Chondrocyte (in vitro differentiated cells): ENCODE data around the gene HSD17B14. TPM values are rescaled to one million over a fixed set of nuclear protein-coding genes. Genes with fewer than 3 reads are reported as not detected.
A peak's percentile ranks its signal among the peaks of the same experiment; 100 is the strongest.
"Not testable (repeated sequence)": the region's sequence is repeated elsewhere in the genome, so short reads cannot be mapped to it uniquely, and the experiment has no call there.

Source experiments
- DNase-seq: peaks from one replicate; pipeline ENCODE4 v3.0.0; 2021; ENCODE audit warnings: mixed read lengths, low spot score
- H3K27ac Mint-ChIP-seq: one replicate; pipeline ENCODE4 v1.8.0; 2021; ENCODE audit warnings: mild to moderate bottlenecking, moderate library complexity, mixed read lengths; ENCODE audit not compliant: unreplicated experiment
- H3K27me3 Mint-ChIP-seq: 2 replicates; pipeline ENCODE4 v1.8.0; 2021; ENCODE audit warnings: low read depth, mixed read lengths
- H3K36me3 Mint-ChIP-seq: 2 replicates; pipeline ENCODE4 v1.8.0; 2021; ENCODE audit warnings: low read depth, mixed read lengths
- H3K4me1 Mint-ChIP-seq: 2 replicates; pipeline ENCODE4 v1.8.0; 2021; ENCODE audit warnings: low read depth, mild to moderate bottlenecking, mixed read lengths
- H3K4me3 Mint-ChIP-seq: one replicate; pipeline ENCODE4 v1.8.0; 2021; ENCODE audit warnings: mild to moderate bottlenecking, moderate library complexity, mixed read lengths; ENCODE audit not compliant: unreplicated experiment
- H3K9me3 Mint-ChIP-seq: 2 replicates; pipeline ENCODE4 v1.8.0; 2021; ENCODE audit warnings: low read depth, mixed read lengths
- total RNA-seq: library from RNA; stranded (reverse); gene quantifications from 3 replicates; pipeline ENCODE4 v1.2.1, GENCODE V29; 2021
- TF ChIP-seq, protein P1 (sequence below): fragments of 200-600 bp; sonication (generic); IDR thresholded peaks from 2 replicates; pipeline ENCODE4 v1.5.0; 2021; ENCODE audit warnings: antibody characterized with exemption, mild to moderate bottlenecking, moderate library complexity

HSD17B14 gene
- total RNA-seq, 1 donor from 2014 or later = 13.6 TPM

DNA sequence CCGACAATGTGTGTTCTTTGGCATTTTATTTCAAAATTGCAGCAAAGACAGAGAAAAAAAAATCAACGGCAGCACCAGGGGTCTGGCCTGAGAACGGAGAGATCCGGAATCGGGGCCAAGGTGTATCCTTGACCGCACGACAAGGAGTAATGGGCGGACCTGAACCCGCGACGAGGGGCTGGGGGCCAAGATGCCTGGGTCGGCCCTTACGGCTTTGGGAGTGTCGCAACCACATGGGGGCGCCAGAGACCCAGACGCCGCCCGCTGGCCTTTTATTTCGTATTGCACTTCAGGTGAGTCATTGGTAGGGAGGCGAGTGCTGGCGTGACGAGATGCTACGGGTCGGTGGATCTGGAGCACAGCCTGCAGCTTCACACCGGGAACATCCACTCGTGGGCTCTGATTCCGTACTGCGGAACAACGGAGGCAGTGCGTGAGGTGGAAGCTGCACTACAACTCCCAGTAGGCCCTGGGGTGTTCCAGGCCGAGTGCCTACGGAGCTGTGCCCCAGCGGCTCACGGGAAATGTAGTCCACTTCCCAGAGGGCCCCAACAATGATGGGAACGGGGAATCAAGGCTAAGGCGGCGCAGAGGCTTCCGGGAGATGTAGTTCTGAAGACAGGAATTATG, 41.1 kb downstream of the HSD17B14 start:
- H3K9me3 Mint-ChIP-seq = no peaks in the 10 kb centered on the region
- TF ChIP-seq, protein P1, sequence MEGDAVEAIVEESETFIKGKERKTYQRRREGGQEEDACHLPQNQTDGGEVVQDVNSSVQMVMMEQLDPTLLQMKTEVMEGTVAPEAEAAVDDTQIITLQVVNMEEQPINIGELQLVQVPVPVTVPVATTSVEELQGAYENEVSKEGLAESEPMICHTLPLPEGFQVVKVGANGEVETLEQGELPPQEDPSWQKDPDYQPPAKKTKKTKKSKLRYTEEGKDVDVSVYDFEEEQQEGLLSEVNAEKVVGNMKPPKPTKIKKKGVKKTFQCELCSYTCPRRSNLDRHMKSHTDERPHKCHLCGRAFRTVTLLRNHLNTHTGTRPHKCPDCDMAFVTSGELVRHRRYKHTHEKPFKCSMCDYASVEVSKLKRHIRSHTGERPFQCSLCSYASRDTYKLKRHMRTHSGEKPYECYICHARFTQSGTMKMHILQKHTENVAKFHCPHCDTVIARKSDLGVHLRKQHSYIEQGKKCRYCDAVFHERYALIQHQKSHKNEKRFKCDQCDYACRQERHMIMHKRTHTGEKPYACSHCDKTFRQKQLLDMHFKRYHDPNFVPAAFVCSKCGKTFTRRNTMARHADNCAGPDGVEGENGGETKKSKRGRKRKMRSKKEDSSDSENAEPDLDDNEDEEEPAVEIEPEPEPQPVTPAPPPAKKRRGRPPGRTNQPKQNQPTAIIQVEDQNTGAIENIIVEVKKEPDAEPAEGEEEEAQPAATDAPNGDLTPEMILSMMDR = peak; percentile 100
- no peaks in the 10 kb centered on the region for H3K27me3 Mint-ChIP-seq
- peak overlapping the region; percentile 90 for H3K4me3 Mint-ChIP-seq
- DNase-seq = no peak
- H3K36me3 Mint-ChIP-seq = no peaks in the 10 kb centered on the region
- H3K4me1 Mint-ChIP-seq = peaks cover 30% of the 10 kb centered on the region
- peak overlapping the region; percentile 98 for H3K27ac Mint-ChIP-seq

DNA sequence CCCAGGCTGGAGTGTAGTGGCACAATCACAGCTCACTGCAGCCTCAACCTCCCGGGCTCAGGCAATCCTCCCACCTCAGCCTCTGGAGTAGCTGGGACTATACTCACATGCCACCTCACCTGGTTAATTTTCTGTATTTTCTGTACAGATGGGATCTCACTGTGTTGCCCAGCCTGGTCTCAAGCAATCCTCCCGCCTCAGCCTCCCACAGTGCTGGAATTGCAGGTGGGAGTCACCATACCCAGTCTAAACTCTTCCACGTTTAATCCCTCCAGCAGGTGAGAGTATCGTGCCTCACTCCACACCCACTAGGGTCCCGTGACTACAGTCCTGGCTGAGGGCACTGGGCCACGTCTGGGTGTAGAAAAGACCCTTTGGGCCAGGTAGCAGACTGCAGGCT, 42.0 kb downstream of the HSD17B14 start:
- DNase-seq = no peak
- peak overlapping the region; percentile 90 for H3K4me3 Mint-ChIP-seq
- H3K27me3 Mint-ChIP-seq = no peaks in the 10 kb centered on the region
- H3K9me3 Mint-ChIP-seq = no peaks in the 10 kb centered on the region
- H3K4me1 Mint-ChIP-seq = peaks cover 26% of the 10 kb centered on the region
- TF ChIP-seq, protein P1 = no peak
- H3K27ac Mint-ChIP-seq = peak overlapping the region; percentile 98
- no peaks in the 10 kb centered on the region for H3K36me3 Mint-ChIP-seq

GRCh38 chr19:48793271-48793670, 43.0 kb downstream of the HSD17B14 start:
- DNase-seq = no peak
- H3K27ac Mint-ChIP-seq = no peak overlapping the region
- peaks cover 16% of the 10 kb centered on the region for H3K4me1 Mint-ChIP-seq
- no peaks in the 10 kb centered on the region for H3K9me3 Mint-ChIP-seq
- no peaks in the 10 kb centered on the region for H3K36me3 Mint-ChIP-seq
- no peaks in the 10 kb centered on the region for H3K27me3 Mint-ChIP-seq
- TF ChIP-seq, protein P1 = no peak
- H3K4me3 Mint-ChIP-seq = no peak overlapping the region

GRCh38 chr19:48787331-48787730, 49.0 kb downstream of the HSD17B14 start:
- H3K27me3 Mint-ChIP-seq, H3K4me1 Mint-ChIP-seq, DNase-seq, H3K27ac Mint-ChIP-seq, H3K4me3 Mint-ChIP-seq, H3K36me3 Mint-ChIP-seq, H3K9me3 Mint-ChIP-seq: not testable (repeated sequence)

DNA sequence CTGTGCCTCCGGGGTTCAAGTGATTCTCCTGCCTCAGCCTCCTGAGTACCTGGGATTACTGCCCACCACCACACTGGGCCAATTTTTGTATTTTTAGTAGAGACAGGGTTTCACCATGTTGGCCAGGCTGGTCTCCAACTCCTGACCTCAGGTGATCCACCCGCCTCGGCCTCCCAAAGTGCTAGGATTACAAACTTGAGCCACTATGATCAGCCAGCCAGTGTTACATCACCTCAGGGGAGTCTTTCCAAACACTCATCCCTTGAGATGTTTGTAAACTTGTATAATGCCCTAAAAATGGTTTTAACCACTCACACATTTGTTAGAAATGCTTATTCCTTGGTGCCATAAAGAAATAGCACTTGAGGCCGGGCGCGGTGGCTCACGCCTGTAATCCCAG, 49.9 kb downstream of the HSD17B14 start:
- not testable (repeated sequence) for H3K4me1 Mint-ChIP-seq, DNase-seq, H3K27me3 Mint-ChIP-seq, H3K9me3 Mint-ChIP-seq, H3K36me3 Mint-ChIP-seq, H3K27ac Mint-ChIP-seq, H3K4me3 Mint-ChIP-seq

- no peaks in the 10 kb centered on the region for H3K36me3 Mint-ChIP-seq
- no peaks in the 10 kb centered on the region for H3K9me3 Mint-ChIP-seq
- no peaks in the 10 kb centered on the region for H3K27me3 Mint-ChIP-seq
- DNase-seq = no peak
- TF ChIP-seq, protein P1 = peak; percentile 23
- peaks cover 9% of the 10 kb centered on the region for H3K4me1 Mint-ChIP-seq
- H3K27ac Mint-ChIP-seq = no peak overlapping the region
- H3K4me3 Mint-ChIP-seq = no peak overlapping the region
These were observed 51.8 kb downstream of the HSD17B14 start for GRCh38 chr19:48784527-48784926.
